Keratinocyte (primary cell): Measurements from ENCODE around the gene OLFM2. TPM values are rescaled to one million over a fixed set of nuclear protein-coding genes. Genes with fewer than 3 reads are reported as not detected.

Experiments
- DNase-seq: peaks from one replicate; pipeline ENCODE4 v3.0.0-alpha.2; 2011; ENCODE audit warnings: low read depth, missing footprints, low spot score
- FAIRE-seq: peaks from 2 replicates; lab custom pipeline; 2011; peaks lifted over from hg19 to GRCh38; lab: Jason Lieb, UNC
- H2AFZ ChIP-seq: 2 replicates; pipeline ENCODE4 v1.6.0; 2012; ENCODE audit warnings: low read length, control low read depth, inconsistent platforms; ENCODE audit not compliant: control insufficient read depth
- H3K27ac ChIP-seq: 2 replicates; pipeline ENCODE4 v1.5.1; 2011; ENCODE audit warnings: low read length; ENCODE audit not compliant: control insufficient read depth, insufficient read depth
- H3K27me3 ChIP-seq: 3 replicates; pipeline ENCODE4 v1.6.0; 2011; ENCODE audit warnings: low read length; ENCODE audit not compliant: control insufficient read depth, insufficient read depth; ENCODE audit errors: extremely low read depth
- H3K36me3 ChIP-seq, 2 experiments: 2 replicates in 1 of 2; 3 replicates in 1 of 2; pipeline ENCODE4 v1.5.1; 2011; ENCODE audit warnings: low read length in 2 of 2, mild to moderate bottlenecking in 1 of 2; ENCODE audit not compliant: control insufficient read depth in 2 of 2, insufficient read depth in 2 of 2; ENCODE audit errors: extremely low read depth in 1 of 2
- H3K4me1 ChIP-seq: 3 replicates; pipeline ENCODE4 v1.5.1; 2011; ENCODE audit warnings: low read length; ENCODE audit not compliant: control insufficient read depth, insufficient read depth; ENCODE audit errors: extremely low read depth
- H3K4me2 ChIP-seq: 3 replicates; pipeline ENCODE4 v1.6.0; 2011; ENCODE audit warnings: low read depth, low read length; ENCODE audit not compliant: control insufficient read depth, insufficient read depth; ENCODE audit errors: extremely low read depth
- H3K4me3 ChIP-seq, 3 experiments: fragments of 200-600 bp in 1 of 3; sonication (generic) in 1 of 3; 2 replicates in 2 of 3; 3 replicates in 1 of 3; pipeline ENCODE4 v1.5.1; 2011 to 2016; ENCODE audit warnings: low read length in 3 of 3, mild to moderate bottlenecking in 3 of 3, control low read depth in 2 of 3, inconsistent platforms in 1 of 3, low read depth in 1 of 3, mixed read lengths in 1 of 3, mixed run types in 1 of 3, moderate library complexity in 1 of 3; ENCODE audit not compliant: control insufficient read depth in 2 of 3, insufficient read depth in 2 of 3; ENCODE audit errors: extremely low read depth in 1 of 3
- H3K79me2 ChIP-seq: 2 replicates; pipeline ENCODE4 v1.6.0; 2012; ENCODE audit warnings: low read length; ENCODE audit not compliant: control insufficient read depth, insufficient read depth
- H3K9ac ChIP-seq: 3 replicates; pipeline ENCODE4 v1.6.0; 2011; ENCODE audit warnings: low read length; ENCODE audit not compliant: control insufficient read depth, insufficient read depth; ENCODE audit errors: extremely low read depth
- H3K9me1 ChIP-seq: 3 replicates; pipeline ENCODE4 v1.6.0; 2011; ENCODE audit warnings: low read length; ENCODE audit not compliant: control insufficient read depth, insufficient read depth; ENCODE audit errors: extremely low read depth
- H3K9me3 ChIP-seq: 2 replicates; pipeline ENCODE4 v1.5.1; 2012; ENCODE audit warnings: low read depth, low read length; ENCODE audit not compliant: control insufficient read depth
- H4K20me1 ChIP-seq: 3 replicates; pipeline ENCODE4 v1.6.0; 2011; ENCODE audit warnings: low read length; ENCODE audit not compliant: control insufficient read depth, insufficient read depth; ENCODE audit errors: extremely low read depth
- EZH2 ChIP-seq: IDR thresholded peaks from one replicate; pipeline ENCODE4 v1.6.1; 2012; ENCODE audit warnings: inconsistent platforms, mild to moderate bottlenecking, low read length, moderate library complexity
- dilution Hi-C: fragments of 300-500 bp; cut with MboI; formaldehyde crosslinking; loops from one replicate; pipeline ENCODE4 v1.7.0; 2020; ENCODE audit warnings: low sequenced_read_pairs; ENCODE audit not compliant: extremely low pct_ligation_motif_present
- polyA plus RNA-seq, 5 experiments: library from polyadenylated mRNA; depleted of rRNA in 3 of 5; stranded (reverse) in 3 of 5; stranded (forward) in 1 of 5; unstranded in 1 of 5; fragments of >200 nt; gene quantifications; 1 replicate in 1 of 5; 2 replicates in 3 of 5; 3 replicates in 1 of 5; pipeline versions ENCODE4 v1.2.1 to v1.2.3, GENCODE V29; 2011 to 2012; ENCODE audit warnings: missing spikeins in 2 of 5, low read depth in 1 of 5, low replicate concordance in 1 of 5
- TF ChIP-seq, protein P1 (sequence below), 3 experiments: IDR thresholded peaks in 1 of 3; conservative IDR thresholded peaks in 1 of 3; optimal IDR thresholded peaks in 1 of 3; 2 replicates in 2 of 3; 3 replicates in 1 of 3; pipeline versions ENCODE3 to v1.5.1; 2011; ENCODE audit warnings: low read length in 3 of 3, mild to moderate bottlenecking in 3 of 3, moderate library complexity in 2 of 3, control low read depth in 1 of 3, inconsistent platforms in 1 of 3; ENCODE audit not compliant: insufficient read depth in 2 of 3; ENCODE audit errors: extremely low read depth in 1 of 3

OLFM2 gene
- polyA plus RNA-seq, 1 donor (not counting 4 experiments of a cell fraction or from before 2014, with no cell fraction given): 5.3 TPM

DNA sequence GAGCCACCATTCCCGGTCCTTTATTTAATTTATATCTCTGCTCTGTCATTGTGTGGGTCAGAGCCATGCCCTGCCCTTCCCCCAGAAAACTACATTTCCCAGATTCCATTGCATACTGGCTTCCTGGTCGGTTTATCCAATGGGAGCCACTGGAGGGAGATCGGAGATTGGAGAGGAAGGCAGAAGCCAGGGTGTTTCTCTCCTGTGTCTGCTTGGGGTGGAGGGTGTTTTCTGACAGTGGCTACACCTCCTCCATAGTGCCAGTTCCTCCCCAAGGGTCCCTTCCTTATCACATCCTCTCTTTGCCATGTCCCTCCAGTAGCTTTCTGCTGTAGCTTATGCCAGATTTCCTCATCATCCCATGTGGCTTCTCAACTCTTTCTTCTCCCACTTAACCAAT, 19.0 kb downstream of the OLFM2 start:
- Histone ChIP-seq H3K27ac (no peak overlapping the region), H3K9me1 (no peaks in the 10 kb centered on the region), H2AFZ (peak overlapping the region; percentile 79), H4K20me1 (no peaks in the 10 kb centered on the region), H3K9me3 (no peaks in the 10 kb centered on the region), H3K27me3 (peaks cover 15% of the 10 kb centered on the region), H3K4me1 (peaks cover 8% of the 10 kb centered on the region), H3K4me2 (peak overlapping the region; percentile 6), H3K9ac (no peak overlapping the region), H3K4me3 (no peak overlapping the region), H3K79me2 (no peaks in the 10 kb centered on the region), H3K36me3 (no peaks in the 10 kb centered on the region)
- FAIRE-seq (peak; percentile 95), DNase-seq (no peak)
- no peak for TF ChIP-seq EZH2
- TF ChIP-seq, protein P1, sequence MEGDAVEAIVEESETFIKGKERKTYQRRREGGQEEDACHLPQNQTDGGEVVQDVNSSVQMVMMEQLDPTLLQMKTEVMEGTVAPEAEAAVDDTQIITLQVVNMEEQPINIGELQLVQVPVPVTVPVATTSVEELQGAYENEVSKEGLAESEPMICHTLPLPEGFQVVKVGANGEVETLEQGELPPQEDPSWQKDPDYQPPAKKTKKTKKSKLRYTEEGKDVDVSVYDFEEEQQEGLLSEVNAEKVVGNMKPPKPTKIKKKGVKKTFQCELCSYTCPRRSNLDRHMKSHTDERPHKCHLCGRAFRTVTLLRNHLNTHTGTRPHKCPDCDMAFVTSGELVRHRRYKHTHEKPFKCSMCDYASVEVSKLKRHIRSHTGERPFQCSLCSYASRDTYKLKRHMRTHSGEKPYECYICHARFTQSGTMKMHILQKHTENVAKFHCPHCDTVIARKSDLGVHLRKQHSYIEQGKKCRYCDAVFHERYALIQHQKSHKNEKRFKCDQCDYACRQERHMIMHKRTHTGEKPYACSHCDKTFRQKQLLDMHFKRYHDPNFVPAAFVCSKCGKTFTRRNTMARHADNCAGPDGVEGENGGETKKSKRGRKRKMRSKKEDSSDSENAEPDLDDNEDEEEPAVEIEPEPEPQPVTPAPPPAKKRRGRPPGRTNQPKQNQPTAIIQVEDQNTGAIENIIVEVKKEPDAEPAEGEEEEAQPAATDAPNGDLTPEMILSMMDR (optimal IDR thresholded peaks at IDR 0.05 in 1 of 3, IDR thresholded peaks at IDR 0.05 in 1 of 3, conservative IDR thresholded peaks at IDR 0.05 in 1 of 3; ENCODE audit: extremely low read depth in 1 of 3, insufficient read depth in 2 of 3, low read length in 3 of 3): no peak
- dilution Hi-C loops: no loop called here

DNA sequence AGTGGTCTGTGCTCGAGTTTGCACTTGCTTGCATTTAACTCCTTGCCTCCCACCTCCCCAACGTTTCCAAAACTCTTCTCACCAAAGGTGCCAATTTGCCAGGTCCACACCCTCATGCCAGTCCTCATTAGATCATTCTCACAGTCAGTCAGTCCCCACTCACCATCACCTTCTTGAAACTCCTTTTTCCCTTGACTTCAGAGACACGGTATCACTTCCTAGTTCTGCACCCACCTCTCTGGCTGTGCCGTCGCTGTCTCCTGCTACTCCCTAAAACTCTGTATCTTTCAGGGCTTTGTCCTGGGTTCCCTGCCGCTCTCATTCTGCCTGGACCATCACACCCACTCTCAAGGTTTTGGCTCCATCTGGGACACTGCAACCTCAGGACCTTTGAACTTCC, 19.6 kb downstream of the OLFM2 start:
- DNase-seq (no peak), FAIRE-seq (peak; percentile 26)
- no peak for TF ChIP-seq EZH2
- Histone ChIP-seq H3K9me1 (no peaks in the 10 kb centered on the region), H3K4me2 (no peak overlapping the region), H3K27me3 (peaks cover 21% of the 10 kb centered on the region), H3K9ac (no peak overlapping the region), H3K27ac (no peak overlapping the region), H3K79me2 (no peaks in the 10 kb centered on the region), H3K9me3 (no peaks in the 10 kb centered on the region), H3K4me3 (no peak overlapping the region), H2AFZ (no peak overlapping the region), H3K4me1 (peaks cover 8% of the 10 kb centered on the region), H3K36me3 (no peaks in the 10 kb centered on the region), H4K20me1 (no peaks in the 10 kb centered on the region)
- dilution Hi-C loops: no loop called here
